ENCODE data around the gene VARS2. TPM values are rescaled to one million over a fixed set of nuclear protein-coding genes. Genes with fewer than 3 reads are reported as not detected.

Gene VARS2
- total and polyA plus RNA-seq, 9 of the 15 experiments (the other 6 are each of a cell fraction or from before 2014, with no cell fraction given), result 1.6 to 53.6 (median 29.9) TPM

DNA sequence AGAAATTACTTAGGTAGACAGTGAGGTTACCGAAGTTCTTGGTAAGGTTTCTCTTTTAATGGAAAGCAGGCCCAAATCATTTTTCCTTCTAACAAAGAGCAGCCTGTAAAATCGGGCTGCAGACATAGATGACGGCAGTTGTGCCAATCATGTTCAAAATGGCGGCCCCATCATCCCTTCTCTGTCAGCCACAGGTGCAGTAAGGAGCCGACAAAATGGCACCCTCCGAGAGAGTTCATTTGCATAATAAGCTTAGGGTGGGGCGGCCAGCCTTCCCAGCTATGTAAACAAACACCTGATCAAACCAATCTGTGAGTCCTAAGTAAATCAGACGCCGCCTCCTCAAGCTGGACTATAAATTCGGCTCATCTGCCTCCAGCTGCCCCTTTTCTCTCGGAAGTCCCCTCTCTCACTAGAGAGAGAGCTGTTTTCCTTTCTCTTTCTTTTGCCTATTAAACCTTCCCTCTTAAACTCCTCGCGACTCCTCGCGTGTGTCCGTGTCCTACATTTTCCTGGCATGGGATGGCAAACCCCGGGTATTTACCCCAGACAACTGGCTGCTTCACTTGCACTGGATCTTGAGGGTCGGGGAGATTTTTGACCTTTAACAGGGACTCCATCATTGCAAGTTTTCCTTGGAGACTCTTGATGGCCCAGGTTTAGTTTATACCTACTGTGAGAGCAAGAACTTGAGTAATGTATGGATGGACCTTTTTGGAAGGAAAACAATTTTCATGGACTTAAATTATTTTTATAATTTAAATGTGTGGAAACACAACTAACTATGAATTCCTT lies 38.6 kb upstream of the VARS2 start:
- in situ Hi-C loops (cut with MboI), result loop anchor here (5.0 kb wide), 1 partner anchor 133 kb away; the partner anchor contains the start of genes FLOT1 and IER3
- no peaks in the 10 kb centered on the region for H3K9me1 ChIP-seq (ENCODE audit: control insufficient read depth, insufficient read depth, low read length)
- TSS peak; percentile 95 for BruUV-seq (replicated peaks)
- CTCF ChIA-PET (ENCODE audit: low intra/inter-chr PET ratio), result interaction anchor here (1.6 kb wide), 1 partner anchor 47 kb away, joined by 6 read pairs; no protein-coding TSS in a partner anchor
- H4K20me1 ChIP-seq (replicated peaks; ENCODE audit: control insufficient read depth, insufficient read depth, low read length), result no peaks in the 10 kb centered on the region
- peak in 2 of 4 experiments; percentile 77 to 95 for DNase-seq (ENCODE audit: extremely low read depth in 1 of 4, low spot score in 3 of 4)
- H3K27me3 ChIP-seq (ENCODE audit: control insufficient read depth in 2 of 2, insufficient read depth in 2 of 2, low read length in 2 of 2), result no peaks in the 10 kb centered on the region
- peaks cover 16% of the 10 kb centered on the region for H3K9me3 ChIP-seq (replicated peaks; ENCODE audit: control insufficient read depth, insufficient read depth, low read depth, low read length)
- H3K9ac ChIP-seq (ENCODE audit: insufficient read depth in 1 of 2, low read depth in 2 of 2, low read length in 2 of 2), result peak overlapping the region; percentile 18 to 61; a peak in 3 of 4 replicates
- no peak overlapping the region for H3K4me3 ChIP-seq
- POLR2A ChIA-PET, result interaction anchor here (0.6 to 2.3 kb wide), 31 partner anchors 8 to 549 kb away, joined by 3 to 17 read pairs (median 4); partner anchors contain the start of genes DDR1, GTF2H4, IER3 and MDC1
- H3K27ac ChIP-seq (ENCODE audit: extremely low read depth, low read depth, low read length), result peak overlapping the region; percentile 94
- H3K79me2 ChIP-seq (ENCODE audit: control insufficient read depth, insufficient read depth, low read length), result peaks cover 19% of the 10 kb centered on the region
- peak overlapping the region; percentile 74 for H2AFZ ChIP-seq (ENCODE audit: low read depth, low read length)
- peak overlapping the region; percentile 70 for H3K4me2 ChIP-seq (ENCODE audit: insufficient read depth, low read length)
- FAIRE-seq, result peak; percentile 77
- ATAC-seq, result peak; percentile 74
- 41% methylated on average over 18 of the region's 18 CpGs for WGBS (ENCODE audit: insufficient coverage, low coverage, missing lambda C conversion rate)
- no peaks in the 10 kb centered on the region for H3K36me3 ChIP-seq (ENCODE audit: control insufficient read depth, insufficient read depth, low read length)
- peaks cover 47 to 63% of the 10 kb centered on the region in 2 experiments for H3K4me1 ChIP-seq (replicated peaks in 1 of 2; ENCODE audit: control insufficient read depth in 2 of 2, insufficient read depth in 2 of 2, low read length in 2 of 2)
- intact Hi-C loops (cut with micrococcal nuclease), result loop anchor here (2.0 to 5.0 kb wide), 4 partner anchors 39 to 207 kb away; partner anchors contain the start of genes TUBB and VARS2
- TF ChIP-seq POLR3G (IDR thresholded peaks at IDR 0.05; ENCODE audit: extremely low read depth, insufficient read length, insufficient replicate concordance), result no peak
- 0 out of 2 replicates have a peak, but pooled peaks have one; percentile 88 for TF ChIP-seq GTF2F1 (IDR thresholded peaks at IDR 0.05; ENCODE audit: low read depth, low read length)
- TF ChIP-seq SREBF2 (CRISPR knock-in tag; IDR thresholded peaks at IDR 0.05), result no peak
- TF ChIP-seq MBD2 (IDR thresholded peaks at IDR 0.05; ENCODE audit: borderline replicate concordance, low read depth), result peak; percentile 39; the same call in 1 of the 2 replicates
- no peak for TF ChIP-seq TRIM24 (IDR thresholded peaks at IDR 0.05)
- TF ChIP-seq, protein P1, sequence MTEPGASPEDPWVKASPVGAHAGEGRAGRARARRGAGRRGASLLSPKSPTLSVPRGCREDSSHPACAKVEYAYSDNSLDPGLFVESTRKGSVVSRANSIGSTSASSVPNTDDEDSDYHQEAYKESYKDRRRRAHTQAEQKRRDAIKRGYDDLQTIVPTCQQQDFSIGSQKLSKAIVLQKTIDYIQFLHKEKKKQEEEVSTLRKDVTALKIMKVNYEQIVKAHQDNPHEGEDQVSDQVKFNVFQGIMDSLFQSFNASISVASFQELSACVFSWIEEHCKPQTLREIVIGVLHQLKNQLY (CRISPR knock-in tag; conservative IDR thresholded peaks at IDR 0.05), result 0 out of 4 replicates have a peak, but pooled peaks of 1 of the 2 experiments have one; percentile 53
- TF ChIP-seq EWSR1 (IDR thresholded peaks at IDR 0.05; ENCODE audit: borderline replicate concordance, low read depth, partially characterized antibody), result no peak
- TF ChIP-seq BDP1 (IDR thresholded peaks at IDR 0.05; ENCODE audit: insufficient read depth, insufficient read length), result no peak
- peak; percentile 96 for TF ChIP-seq POLR2H (tag; IDR thresholded peaks at IDR 0.05; ENCODE audit: low read depth)
- peak; percentile 52 for TF ChIP-seq TAF1 (IDR thresholded peaks at IDR 0.05; ENCODE audit: control insufficient read depth, extremely low read depth, insufficient read depth, low read length, severe bottlenecking)
- no peak for TF ChIP-seq RBM25 (IDR thresholded peaks at IDR 0.05; ENCODE audit: low read depth, low read length, severe bottlenecking)
- no peak for TF ChIP-seq COPS2 (conservative IDR thresholded peaks at IDR 0.05)
- no peak; a peak in 2 of 4 replicates for TF ChIP-seq ARNT (IDR thresholded peaks at IDR 0.05)
- no peak for TF ChIP-seq PRDM10 (IDR thresholded peaks at IDR 0.05; ENCODE audit: partially characterized antibody)
- no peak for TF ChIP-seq KAT7 (CRISPR knock-in tag; IDR thresholded peaks at IDR 0.05; ENCODE audit: borderline replicate concordance)

Data from K562 (cell line).